NK-92 (cell line): Measurements from ENCODE around the gene CD3G.
"Not testable (repeated sequence)": the region's sequence is repeated elsewhere in the genome, so short reads cannot be mapped to it uniquely, and the experiment has no call there.

Experiments used
- DNase-seq: peaks from one replicate; lab custom pipeline; 2025; ENCODE audit not compliant: unreplicated experiment; lab: John Stamatoyannopoulos, UW

CD3G gene

DNA sequence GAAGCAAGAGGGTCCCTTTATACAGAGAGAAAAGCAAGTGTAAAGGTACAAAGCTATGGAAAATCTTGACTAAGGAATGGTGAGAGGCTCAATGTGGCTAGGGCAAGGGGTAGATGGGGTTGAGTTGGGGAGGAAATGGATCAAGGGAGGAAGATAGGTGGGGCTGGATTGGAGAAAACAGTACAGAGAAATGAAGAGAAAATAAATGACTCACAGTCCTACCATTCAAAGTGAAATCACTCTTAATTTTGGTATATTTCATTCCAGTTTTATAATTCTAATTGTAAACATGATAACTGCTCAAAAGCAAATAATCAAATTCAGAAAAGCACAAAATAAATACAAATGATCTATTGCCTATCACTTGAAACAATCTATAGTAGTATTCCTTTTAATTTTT lies 31.8 kb downstream of the CD3G start:
- DNase-seq: no peak

DNA sequence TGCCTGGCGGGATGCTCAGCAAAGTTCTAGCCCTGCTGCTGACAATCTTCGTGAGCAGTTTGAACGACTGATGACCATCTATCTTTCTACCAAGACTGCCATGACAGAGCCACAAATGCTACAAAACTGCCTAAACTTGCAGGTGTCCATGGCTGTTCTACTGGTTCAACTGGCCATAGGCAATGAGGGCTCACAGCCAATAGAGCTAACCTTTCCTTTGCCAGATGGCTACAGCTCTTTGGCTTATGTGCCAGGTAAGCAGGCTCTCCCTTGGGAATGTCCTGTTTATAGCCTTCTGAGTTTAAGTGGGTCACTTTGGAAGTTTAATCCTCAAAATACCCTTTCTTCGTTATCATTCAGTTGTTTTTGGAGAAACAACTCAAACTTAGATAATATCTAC lies 35.4 kb downstream of the CD3G start:
- no peak for DNase-seq

DNA sequence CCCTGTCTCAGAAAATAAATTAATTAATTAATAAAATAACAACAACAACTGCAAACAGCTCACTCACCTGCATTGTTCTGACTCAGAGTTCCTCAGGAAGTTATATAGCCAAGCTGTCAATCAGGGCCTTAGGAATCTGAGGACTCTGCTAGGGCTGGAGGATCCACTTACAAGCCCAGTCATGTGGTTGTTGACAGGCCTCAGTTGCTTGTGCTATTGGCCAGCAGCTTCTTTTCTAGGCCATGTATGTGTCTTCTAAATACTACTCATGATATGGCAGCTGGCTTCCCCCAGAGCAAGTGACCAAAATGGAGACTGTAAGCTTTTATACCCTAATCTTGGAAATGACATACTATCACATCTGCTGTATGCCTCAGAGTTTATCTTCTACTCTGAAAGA lies 36.4 kb downstream of the CD3G start:
- DNase-seq: no peak

- DNase-seq: no peak
Measured at GRCh38 chr11:118382954-118383353, 38.8 kb downstream of the CD3G start.

GRCh38 chr11:118383657-118384056 lies 39.5 kb downstream of the CD3G start:
- no peak for DNase-seq

DNA sequence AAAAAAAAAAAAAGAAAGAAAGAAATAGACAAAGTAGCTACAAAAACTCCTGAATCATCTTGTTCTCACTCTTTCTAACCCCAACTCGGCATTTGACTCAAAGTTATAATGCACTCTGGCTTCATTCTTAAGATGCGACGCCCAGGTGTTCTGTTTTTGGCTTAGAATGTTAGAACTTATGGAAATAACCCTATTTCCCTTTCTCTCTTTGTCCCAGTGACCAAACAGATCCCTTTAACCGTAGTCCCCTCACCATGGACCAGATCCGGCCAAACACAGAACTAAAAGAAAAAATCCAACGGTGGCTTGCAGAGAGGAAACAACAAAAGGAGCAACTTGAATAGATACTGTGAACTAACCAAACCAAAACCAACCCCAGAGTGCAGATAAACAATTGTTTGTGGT lies 52.0 kb downstream of the CD3G start:
- no peak for DNase-seq

DNA sequence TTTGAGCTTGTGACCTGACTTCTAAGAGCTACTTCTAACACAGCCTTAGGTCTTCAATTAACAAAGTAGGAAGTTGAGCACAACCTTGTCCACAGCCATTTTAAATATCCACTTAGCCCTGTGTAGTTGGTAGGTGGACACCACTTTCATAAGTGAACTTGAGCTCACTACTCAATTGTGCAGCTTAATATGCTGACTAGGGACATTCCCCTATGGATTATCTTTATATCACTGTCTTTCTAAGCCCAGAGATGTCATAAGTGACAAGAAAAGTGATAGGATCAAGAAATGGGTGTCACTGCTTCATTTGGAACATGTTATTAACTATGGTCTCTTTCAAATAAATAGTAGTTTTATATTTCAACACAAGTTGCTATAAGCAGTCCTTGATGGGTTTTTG lies 53.3 kb downstream of the CD3G start:
- DNase-seq: no peak

- DNase-seq: no peak
Measured at GRCh38 chr11:118398791-118399559, 54.8 kb downstream of the CD3G start.

DNA sequence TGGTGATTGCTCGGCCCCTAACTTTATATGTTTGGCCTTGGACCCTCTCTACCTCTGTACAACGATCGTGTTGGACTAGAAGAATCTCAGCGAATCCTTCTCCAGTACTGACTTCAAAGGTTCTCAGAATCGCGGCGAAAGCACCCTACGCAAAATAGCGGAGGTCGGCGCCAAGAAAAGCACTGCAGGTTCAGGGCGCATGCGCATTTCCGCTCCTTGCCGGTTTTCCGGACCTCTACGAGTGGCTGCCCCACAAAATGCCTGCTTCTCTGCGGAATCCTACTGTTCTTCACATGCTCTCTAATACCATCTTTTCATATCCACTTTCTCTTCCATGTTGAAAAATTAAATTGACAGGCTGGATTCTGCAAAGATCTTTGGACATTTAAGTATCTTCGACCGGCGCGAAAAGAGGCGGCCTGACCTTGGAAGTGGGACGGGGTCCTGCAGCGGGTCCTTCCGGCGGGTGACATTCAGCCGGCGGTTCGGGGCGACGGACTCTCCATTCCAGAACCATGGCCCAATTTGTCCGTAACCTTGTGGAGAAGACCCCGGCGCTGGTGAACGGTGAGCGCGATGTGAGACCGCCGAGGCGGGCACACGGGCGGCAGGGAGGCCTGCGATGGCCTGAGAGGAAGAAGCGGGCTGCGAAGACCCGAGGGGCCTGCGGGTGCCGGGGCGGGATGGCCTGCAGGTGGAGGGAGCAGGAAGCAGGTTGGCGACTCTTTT lies 57.2 kb downstream of the CD3G start, which contains the start of gene ATP5MG:
ATP5MG (plus strand) TSS at position 456 of the 729 bp plus-strand sequence; CDS start at position 516, 60 bp downstream.
- DNase-seq: peak; percentile 83

GRCh38 chr11:118401880-118402590 lies 57.9 kb downstream of the CD3G start:
- DNase-seq: no peak

- DNase-seq: not testable (repeated sequence)
Measured at GRCh38 chr11:118402594-118402993, 58.5 kb downstream of the CD3G start.
